Fibroblast of skin of left quadriceps (primary cell): ENCODE data around the gene RSAD1.

Experiments
- DNase-seq, 2 experiments: peaks; one replicate each; pipeline ENCODE4 v3.0.0-alpha.2; 2013; ENCODE audit warnings: low read depth in 2 of 2

The RSAD1 gene

DNA sequence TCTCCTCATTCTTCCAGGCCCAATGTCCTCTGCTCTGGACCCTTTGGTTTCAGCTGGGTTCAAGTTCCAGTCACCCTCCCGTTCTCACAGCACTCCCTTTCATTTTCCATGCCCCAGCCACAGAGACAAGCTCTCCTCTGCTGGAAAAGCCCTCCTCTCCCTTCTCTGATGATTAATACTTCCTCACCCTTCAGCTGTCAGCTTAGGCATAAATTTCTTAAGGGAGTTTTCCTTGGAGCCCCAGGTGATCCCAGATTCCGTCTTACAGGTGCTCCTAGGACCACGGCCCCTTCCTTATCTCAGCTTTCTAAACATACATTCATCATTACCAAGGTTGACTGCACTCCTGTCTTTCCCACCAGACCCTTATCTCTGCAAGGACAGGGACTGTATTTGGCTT lies 20.4 kb upstream of the RSAD1 start:
- no peak for DNase-seq

- no peak for DNase-seq
These were observed 19.7 kb upstream of the RSAD1 start for GRCh38 chr17:50458701-50459676.

- DNase-seq = no peak
These were observed 18.9 kb upstream of the RSAD1 start for GRCh38 chr17:50459756-50460155.

DNA sequence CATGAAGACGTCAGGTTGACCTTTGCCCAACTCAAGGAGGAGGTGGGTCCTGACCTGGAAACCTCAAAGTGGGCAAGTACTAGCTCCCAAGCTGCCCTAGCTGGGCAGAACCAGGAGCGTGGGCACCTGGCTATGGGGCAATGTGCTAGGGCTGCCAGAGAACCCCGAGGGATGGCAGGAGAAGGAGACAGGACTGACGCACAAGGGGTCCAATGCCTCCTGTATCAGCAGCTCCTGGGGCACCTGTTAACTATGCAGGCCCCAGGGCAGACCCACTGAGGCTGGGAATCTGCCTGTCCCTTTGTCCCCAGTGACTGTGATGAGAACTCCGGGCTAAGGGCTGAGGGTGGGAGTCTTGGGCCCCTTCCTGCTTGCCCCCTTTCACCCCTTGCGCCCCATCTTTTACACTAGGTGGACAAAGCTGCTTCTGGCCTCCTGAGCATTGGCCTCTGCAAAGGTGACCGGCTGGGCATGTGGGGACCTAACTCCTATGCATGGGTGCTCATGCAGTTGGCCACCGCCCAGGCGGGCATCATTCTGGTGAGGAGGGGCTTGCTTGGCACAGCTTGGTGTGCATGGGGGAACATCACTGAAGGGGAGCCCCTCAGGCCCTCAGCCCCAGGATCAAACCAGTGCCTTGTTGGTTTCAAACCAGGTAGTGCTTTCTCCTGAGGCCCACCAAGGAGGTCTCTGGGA lies 17.7 kb upstream of the RSAD1 start:
- DNase-seq = no peak

DNA sequence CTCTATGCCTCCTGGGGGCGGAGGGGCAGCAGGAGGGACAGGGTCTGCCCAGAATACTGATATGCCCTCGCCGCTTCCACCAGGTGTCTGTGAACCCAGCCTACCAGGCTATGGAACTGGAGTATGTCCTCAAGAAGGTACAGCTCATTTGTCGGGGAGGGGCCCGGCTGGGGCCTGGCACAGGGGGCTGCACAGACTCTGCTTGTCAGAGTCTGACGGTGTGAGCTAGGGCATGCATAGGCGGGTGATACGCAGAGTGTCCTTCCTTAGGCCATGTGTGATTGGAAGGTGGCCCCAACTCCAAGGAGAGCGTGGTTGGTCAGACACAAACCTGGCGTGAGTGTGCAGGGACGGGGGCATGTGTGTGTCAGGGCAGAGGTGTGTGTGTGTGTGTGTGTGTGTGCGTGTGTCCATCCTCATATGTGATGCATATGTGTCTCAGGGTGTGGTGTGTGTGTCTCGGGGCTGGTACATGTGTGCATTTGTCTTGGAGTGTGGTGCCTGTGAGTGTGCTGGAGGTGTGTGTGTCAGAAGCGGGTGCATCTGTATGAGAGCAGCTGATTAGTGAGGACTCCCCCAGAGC lies 17.0 kb upstream of the RSAD1 start:
- DNase-seq = no peak

GRCh38 chr17:50462446-50462845 lies 16.2 kb upstream of the RSAD1 start:
- no peak for DNase-seq

DNA sequence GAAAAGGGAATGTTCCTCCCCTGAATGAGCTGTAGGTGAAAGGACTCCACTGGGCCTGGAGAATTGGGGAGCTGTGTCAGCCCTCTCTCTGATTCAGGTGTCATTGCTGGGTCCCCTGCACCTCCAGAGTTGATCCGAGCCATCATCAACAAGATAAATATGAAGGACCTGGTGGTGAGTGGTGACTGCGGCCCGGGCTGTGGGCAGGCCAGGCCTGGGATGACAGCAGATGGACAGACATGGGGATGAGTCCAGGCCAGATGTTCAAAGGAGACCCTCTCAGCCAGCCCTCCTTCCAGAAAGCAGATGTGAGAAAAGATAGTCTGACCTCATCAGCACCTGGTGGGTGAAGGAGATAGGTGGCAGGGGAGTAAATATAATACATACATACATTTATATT lies 14.5 kb upstream of the RSAD1 start:
- no peak for DNase-seq

- no peak for DNase-seq
These were observed 13.9 kb upstream of the RSAD1 start for GRCh38 chr17:50464736-50465135.

- DNase-seq = no peak
These were observed 13.5 kb upstream of the RSAD1 start for GRCh38 chr17:50465171-50465570.

- DNase-seq = no peak
These were observed 13.0 kb upstream of the RSAD1 start for GRCh38 chr17:50465635-50466034.

DNA sequence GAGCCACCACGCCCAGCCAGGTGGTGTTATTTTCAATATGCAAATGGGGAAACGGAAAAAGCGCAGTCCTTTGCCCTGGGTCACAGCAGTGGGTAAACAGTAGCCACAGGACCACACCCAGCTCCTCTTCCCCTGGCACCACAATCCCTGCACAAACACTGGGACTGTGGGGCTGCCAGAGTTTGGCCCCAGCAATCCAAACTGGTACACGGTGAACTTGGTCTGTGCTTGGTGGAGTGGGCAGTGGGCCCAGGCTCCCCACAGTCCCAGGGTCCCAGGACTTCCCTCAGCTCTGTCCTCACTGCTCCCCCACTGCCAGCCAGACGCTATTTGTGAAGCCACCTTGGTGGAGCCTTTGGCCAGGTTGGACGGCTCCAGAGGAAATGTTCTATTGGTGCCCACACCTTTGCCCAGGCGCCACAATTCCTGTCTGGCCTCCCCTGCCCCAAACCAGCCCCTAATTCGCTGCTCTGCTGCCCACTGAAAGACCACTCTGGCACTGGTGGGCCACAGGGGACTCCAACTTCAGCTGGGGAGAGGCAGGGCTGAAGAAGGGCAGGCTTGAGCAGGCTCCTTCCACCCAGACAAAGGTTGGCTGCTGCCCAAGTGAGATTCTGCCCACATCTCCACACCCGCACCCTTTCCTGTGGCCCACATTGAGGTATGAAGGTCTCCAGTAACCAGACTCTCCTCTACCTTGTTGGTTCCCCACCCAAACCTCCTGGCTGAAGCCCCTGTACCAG lies 12.1 kb upstream of the RSAD1 start:
- DNase-seq = no peak

GRCh38 chr17:50467114-50467854 lies 11.4 kb upstream of the RSAD1 start:
- no peak for DNase-seq

- no peak for DNase-seq
These were observed 10.8 kb upstream of the RSAD1 start for GRCh38 chr17:50467855-50468303.

- DNase-seq = no peak
These were observed 10.1 kb upstream of the RSAD1 start, which contains the start of gene CHAD for GRCh38 chr17:50468304-50469207. CHAD (minus strand) TSS chr17:50468880; CDS start chr17:50468813, 67 bp downstream.

GRCh38 chr17:50469208-50469605 lies 9.5 kb upstream of the RSAD1 start:
- no peak for DNase-seq

DNA sequence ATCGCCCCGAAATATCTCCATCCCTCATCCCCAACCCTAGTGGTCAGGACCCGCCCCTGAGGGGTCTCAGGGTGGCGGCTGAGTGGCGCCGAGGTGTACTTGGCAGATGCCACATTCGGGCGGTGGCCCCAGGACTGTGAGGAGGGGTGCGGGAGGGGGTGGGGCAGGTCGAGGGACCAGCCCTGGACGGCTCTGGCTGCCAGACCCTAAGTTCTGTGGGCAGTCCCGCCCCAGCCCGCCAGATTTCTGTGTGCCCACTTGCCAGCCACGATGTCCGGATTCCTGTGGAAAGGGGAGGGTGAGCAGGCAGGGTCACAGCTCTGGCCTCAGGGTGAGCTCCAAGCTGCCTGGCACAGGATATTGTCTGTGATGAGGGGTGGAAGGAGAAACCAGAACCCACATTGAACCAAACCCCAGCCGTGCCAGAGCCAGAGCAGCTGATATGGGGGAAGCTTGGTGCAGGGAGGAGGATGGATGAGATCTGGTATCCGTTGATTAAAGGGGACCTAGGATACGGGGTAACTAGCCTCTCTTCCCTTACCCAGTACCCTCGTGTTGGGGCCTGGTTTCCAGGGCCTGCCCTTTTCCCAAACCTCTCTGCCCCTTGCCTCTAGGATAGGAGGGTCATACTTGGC lies 8.9 kb upstream of the RSAD1 start:
- DNase-seq = no peak

DNA sequence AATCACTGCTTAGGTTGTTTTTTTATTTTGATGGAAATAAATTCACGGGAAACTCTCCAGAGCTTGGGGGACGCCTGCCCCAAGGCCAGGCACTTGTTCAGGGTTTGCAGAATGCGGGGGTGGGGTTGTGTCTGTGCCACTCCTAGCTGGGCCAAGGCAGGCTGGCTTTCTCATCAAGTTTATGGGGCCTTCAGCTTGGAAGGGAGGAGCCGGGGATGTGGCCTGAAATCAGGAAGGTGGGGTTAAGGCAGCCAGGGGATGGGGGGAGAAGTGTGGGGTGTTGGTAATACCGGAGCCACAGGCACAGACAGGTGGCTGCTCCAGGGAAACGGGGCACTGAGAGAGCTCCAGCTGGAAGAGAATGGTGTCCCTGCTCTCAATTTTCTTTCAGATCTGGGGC lies 8.2 kb upstream of the RSAD1 start:
- DNase-seq = no peak

DNA sequence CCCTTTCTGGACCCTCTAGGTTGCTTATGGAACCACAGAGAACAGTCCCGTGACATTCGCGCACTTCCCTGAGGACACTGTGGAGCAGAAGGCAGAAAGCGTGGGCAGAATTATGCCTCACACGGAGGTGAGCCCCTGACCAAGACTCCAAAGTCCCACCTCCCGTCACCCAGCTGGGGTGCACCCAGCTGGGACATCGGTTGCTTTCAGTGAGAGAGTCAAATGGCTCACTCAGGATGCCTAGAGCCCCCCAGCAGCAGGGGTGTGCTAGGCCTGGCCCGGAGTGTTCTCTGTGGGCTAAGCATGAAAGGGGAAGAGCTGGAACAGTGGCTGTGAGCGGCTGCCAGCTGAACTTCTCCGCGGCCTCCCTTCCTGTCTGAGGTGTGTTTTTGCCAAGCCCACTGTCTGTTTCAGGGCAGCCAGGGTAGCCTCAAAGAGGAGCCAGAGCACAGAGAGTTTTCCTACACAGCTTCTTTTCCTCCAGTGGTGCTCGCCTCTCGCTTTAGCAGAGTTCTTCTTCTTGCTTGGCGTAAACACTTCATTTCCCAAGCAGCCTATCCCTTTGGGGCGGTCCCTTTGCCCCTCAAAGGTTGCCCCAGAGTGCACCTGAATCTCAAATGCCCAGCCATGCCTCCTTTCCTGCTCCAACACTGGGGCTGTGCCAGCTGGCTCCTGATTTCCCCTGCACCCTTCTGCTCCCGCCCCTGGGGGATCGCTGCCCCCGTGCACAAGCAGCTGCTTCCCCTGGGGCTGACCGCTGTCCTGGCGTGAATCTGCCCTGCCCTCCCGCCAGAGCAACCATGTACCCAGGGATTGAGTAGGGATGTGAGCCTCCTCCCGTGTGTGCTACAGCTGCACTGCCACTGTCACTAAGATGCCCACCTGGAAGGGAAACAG lies 7.4 kb upstream of the RSAD1 start:
- no peak for DNase-seq
